ENCODE measurements around the gene PTGIS.

PTGIS gene

DNA sequence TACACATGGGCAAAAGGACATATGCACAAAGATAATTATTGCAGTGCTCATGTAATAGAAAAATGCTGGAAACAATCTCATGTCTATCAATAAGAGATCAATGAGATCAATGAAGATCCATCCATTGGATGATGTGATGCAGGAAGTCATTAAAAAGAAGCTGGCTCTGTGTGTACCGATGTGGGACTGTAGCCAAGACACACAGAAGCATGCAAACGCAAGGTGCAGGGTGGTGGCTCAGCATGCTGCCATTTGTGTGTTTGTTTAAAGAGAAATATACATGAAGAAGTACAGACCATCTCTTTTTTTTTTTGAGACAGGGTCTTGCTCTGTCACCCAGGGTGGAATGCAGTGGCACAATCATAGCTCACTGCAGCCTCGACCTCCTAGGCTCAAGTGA, 52.4 kb downstream of the PTGIS start:
- no peak for DNase-seq
- in situ Hi-C loops (cut with MboI; ENCODE audit: low pct_unique_long_range_greater_than_20kb, low sequenced_read_pairs) = loop anchor here (25.0 kb wide), 1 partner anchor 178 kb away; no protein-coding TSS in a partner anchor

DNA sequence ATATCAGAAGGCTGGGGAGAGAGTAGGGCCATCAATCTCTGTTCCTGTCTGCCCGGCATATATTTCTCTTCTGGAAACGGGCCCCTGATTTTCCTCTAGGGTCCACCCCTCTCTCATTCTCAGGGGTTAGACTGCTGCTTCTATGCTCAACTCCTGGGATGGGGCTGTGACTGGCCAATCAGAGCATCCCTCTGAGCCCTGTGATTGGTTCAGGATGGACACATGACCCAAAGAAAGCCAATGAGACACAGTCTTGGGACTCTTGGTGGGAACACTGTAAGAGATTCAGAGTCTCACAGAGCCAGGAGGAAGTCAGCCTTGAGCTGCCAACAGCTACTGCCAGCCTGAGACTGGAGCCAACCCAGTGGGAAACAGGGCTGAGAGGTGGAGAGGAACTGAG, 54.4 kb downstream of the PTGIS start:
- in situ Hi-C loops (cut with MboI; ENCODE audit: low pct_unique_long_range_greater_than_20kb, low sequenced_read_pairs) = loop anchor here (25.0 kb wide), 1 partner anchor 176 kb away; no protein-coding TSS in a partner anchor
- DNase-seq = no peak

DNA sequence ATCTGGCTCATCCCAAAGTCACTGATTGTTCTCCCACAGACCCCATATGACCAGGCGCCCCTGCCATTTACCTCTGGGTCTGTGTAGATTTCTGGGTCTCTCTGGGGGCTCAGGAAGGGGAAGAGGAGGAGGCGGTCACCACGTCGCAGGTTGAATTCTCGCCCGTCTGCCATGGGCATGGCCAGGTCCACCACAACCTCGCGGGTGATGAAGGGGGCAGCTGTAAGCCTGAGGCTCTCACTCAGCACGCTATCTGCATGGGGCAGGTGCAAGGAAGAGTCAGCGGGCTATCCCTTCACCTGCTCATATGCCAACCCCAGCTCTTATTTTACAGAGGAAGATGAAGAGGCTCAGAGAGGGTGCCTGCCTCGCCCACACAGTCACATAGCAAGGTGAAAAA, 54.9 kb downstream of the PTGIS start:
- no peak for DNase-seq
- in situ Hi-C loops (cut with MboI; ENCODE audit: low pct_unique_long_range_greater_than_20kb, low sequenced_read_pairs) = loop anchor here (25.0 kb wide), 1 partner anchor 176 kb away; no protein-coding TSS in a partner anchor

DNA sequence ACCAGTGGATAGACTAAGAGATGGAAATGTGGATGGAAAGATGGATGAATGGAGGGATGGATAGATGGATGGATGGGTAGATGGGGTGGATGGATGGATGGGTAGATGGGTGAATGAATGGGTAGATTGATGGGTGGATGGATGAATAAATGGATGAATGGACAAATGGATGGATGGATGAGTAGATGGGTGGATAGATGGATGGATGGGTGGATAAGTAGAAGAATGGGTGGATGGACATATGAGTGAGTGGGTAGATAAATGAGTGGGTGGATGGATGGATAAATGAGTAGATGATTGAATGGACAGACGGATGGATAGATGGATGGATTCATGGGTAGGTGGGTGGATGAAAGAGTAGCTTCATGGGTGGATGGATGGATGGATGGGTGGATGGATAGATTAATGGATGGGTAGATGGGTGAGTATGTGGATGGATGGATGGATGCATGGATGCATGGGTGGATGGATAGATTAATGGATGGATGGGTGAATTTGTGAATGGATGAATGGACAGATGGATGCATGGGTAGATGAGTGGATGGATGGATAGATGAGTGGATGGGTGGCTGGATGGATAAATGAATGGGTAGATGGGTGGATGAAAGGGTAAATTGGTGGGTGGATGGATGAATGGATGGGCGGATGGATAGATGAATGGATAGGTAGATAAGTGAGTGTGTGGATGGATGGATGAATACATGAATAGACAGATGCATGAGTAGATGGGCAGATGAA, 56.0 kb downstream of the PTGIS start:
- in situ Hi-C loops (cut with MboI; ENCODE audit: low pct_unique_long_range_greater_than_20kb, low sequenced_read_pairs) = loop anchor here (25.0 kb wide), 1 partner anchor 175 kb away; no protein-coding TSS in a partner anchor
- no peak for DNase-seq

DNA sequence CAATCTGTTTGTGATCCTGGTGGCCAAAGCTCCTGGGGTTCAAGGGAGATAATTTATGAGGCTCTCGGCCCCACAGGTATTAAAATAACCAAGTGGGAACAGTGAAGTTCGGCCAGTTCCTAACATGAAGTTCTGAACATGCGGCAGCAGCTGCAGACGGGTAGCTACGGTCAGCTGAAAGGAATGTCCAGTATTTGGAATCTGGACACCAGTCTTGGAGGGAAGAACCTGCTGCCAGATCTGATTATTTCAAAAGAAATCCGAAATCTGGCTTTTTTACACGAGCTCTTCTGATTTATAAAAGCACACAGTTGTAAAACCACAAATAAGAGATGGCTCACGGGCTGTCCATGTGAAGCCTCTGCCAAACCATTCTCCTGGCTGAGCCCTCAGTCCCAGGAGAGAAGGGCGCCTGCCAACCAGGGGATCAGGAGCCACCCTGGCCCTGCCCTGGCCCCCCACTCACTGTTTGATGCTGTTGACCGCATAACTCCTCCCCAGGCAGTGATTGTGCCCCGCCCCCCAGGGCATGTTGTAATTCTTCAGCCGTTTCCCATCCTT, 57.3 kb downstream of the PTGIS start:
- no peak for DNase-seq
- in situ Hi-C loops (cut with MboI; ENCODE audit: low pct_unique_long_range_greater_than_20kb, low sequenced_read_pairs) = loop anchor here (25.0 kb wide), 1 partner anchor 173 kb away; no protein-coding TSS in a partner anchor

DNA sequence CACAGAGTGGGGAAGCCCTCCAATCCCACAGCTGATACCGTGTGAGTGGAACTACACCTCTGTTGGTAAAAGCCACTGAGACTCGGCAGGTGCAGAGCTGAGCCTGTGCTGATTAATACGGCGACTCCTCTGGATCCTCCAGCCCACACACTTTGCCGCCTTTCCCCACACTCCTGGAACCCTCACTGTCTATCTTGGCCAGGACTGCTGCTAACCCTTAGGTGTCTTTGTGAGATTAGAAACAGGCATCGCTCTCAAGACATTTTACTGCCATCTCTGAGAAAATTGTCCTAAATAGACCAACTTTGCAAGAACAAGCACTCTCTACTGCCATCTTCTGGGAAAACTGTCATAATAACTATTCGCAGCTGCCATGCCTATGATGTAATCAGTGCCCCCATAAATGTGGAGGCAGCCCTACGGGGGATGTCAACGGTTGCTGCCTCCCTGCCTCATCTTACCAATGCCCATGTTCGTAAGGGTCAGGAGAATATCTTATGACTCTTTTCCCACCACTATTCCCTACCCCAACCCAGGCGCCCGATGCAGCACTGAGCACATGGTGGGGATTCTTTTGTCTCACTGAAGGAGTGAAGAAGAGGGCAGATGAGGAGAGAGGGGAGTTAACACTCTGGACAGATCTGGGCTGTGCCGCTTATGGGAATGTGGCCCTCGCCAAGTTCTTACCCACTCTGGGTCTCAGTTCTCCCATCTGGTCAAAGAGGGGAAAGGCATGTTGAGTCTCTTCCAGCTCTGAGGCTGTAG, 59.3 kb downstream of the PTGIS start:
- peak; percentile 36 for DNase-seq
- in situ Hi-C loops (cut with MboI; ENCODE audit: low pct_unique_long_range_greater_than_20kb, low sequenced_read_pairs) = loop anchor here (25.0 kb wide), 1 partner anchor 171 kb away; no protein-coding TSS in a partner anchor

DNA sequence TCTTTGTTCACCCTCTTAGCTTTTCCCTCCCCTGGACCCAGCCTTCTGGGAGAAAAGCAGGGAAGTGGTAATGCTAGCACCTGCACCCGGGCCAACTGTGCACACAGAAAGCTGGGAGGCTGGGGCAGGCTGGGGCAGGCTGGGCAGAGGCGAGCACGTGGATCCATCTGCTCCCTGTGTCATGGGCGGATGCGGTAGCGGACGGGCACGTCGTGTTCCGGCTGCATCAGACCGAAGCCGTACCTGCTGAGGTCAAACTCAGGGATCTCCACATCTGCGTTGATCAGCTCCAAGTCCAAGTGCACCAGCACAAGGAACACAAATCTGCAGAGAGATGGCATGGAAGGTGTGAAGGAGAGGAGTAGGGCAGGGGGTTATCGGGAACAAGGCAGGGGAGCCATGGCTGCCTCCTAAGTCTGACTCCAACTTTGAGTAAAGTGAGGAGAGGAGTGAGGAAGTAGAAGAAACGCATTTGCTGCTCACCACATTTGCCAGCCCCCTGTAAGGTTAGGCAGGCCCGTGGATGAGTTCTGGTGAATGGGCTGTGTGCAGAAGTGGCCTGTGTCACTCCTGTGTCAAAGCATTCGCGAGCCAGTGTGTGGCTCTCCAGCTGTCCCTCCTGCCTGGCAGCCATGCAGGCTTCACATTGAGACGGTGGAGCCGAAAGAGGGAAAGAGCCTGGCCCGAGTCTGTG, 60.0 kb downstream of the PTGIS start:
- no peak for DNase-seq
- in situ Hi-C loops (cut with MboI; ENCODE audit: low pct_unique_long_range_greater_than_20kb, low sequenced_read_pairs) = loop anchor here (25.0 kb wide), 1 partner anchor 171 kb away; no protein-coding TSS in a partner anchor

DNA sequence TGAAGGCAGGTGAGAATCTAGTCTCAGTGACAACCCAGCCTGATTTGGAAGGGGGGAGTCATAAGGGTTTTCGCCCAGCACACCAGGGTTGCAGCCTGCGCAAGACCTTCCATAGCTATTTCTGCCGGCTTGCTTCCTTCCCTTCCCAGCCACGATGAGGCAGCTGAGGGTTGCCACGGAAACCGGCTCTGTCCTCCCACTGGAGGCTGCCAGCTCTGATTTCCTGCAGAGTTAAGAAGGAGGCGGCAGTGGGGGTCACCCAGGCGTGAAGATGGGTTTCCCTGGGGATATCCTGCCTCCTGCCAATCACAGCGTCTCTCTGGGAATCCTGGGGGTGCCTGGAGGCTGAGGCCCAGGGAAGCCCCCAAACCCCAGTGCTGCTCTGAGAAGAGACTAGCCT, 62.4 kb downstream of the PTGIS start:
- DNase-seq = peak; percentile 51
- in situ Hi-C loops (cut with MboI; ENCODE audit: low pct_unique_long_range_greater_than_20kb, low sequenced_read_pairs) = loop anchor here (25.0 kb wide), 1 partner anchor 168 kb away; no protein-coding TSS in a partner anchor

DNA sequence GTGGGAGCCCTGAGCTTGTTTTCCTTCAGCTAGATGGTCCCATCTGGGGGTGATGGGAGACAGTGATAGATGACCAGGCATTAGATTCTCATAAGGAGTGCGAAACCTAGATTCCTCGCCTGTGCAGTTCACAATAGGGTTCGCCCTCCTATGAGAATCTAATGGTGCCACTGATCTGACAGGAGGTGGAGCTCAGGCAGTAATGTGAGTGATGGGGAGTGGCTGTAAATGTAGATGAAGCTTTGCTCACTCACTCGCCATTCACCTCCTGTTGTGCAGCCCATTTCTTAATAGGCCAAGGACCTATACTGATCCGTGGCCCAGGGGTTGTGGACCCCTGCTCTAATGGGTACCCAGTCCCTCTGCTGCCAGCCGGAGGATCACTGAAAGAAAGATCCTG, 64.8 kb downstream of the PTGIS start:
- DNase-seq = no peak
- in situ Hi-C loops (cut with MboI; ENCODE audit: low pct_unique_long_range_greater_than_20kb, low sequenced_read_pairs) = loop anchor here (25.0 kb wide), 1 partner anchor 166 kb away; no protein-coding TSS in a partner anchor

DNA sequence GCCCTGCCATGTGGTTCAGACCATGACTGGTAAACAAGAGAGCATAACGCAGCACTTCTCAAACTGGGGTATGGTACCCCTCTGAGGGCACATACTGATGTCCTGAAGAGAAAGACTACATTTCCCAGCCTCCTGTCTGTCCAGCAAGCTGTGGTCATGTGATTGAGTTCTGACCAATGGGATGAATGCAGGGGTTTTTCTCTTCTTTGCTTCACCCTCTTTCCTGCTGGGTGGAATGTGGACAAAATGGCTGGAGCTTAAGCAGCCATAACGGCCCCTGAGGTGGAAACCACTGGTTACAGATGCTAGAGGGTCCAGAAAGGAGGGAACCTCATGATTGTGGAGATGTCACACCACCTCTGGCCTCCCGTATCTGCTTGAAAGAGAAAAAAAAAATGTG, 66.0 kb downstream of the PTGIS start:
- in situ Hi-C loops (cut with MboI; ENCODE audit: low pct_unique_long_range_greater_than_20kb, low sequenced_read_pairs) = loop anchor here (25.0 kb wide), 1 partner anchor 165 kb away; no protein-coding TSS in a partner anchor
- peak; percentile 20 for DNase-seq

DNA sequence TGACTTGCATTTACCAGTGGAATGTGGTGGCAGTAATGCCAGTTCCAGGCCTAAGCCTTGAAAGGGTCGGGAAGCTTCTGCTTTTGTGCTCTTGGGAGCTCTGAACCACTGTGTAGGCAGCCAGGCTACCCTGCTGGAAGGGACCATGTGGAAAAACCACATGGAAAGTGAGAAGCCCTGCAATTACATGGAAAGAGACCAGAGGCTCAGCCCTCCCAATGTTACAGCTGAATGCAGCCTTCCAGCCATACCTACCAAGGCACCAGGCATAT, 70.6 kb downstream of the PTGIS start:
- DNase-seq = no peak
- in situ Hi-C loops (cut with MboI; ENCODE audit: low pct_unique_long_range_greater_than_20kb, low sequenced_read_pairs) = no loop called here

DNA sequence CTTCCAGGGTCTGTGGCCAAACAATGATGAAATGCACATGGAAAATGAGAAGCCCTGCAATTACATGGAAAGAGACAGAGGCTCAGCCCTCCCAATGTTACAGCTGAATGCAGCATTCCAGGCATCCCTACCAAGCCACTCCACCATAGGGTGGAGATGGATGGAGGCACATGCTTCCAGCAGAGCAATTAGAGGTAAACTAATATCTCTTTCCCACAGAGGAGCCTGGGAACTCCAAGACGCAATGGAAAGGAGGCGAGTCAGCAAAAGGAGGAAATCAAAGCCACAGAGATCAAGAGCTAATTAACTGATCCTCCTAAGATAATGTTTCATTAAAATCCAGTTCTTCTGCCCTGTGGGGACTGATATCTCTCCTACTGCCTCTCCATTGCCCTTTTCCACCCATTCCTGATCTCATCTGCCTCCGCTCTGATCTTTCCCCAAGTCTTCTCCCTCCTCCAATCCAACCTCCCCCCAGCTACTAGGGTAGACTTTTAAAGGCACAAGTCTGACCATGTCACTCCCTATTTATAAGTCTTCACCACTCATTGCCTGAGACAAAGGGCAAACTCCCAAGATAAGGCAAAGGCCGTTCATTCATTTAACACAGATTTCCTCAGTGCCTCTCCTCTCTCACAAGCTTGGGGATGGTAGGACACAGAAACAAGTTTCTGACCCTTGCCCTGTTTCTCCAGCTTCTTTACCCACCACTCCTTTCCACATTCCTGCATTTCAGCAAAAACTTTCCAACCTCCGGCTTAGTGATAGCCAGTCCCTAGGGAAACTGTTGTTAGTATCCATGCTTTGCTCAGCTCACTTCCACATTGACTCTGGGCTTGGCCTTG, 71.2 kb downstream of the PTGIS start:
- DNase-seq = no peak
- in situ Hi-C loops (cut with MboI; ENCODE audit: low pct_unique_long_range_greater_than_20kb, low sequenced_read_pairs) = no loop called here

DNA sequence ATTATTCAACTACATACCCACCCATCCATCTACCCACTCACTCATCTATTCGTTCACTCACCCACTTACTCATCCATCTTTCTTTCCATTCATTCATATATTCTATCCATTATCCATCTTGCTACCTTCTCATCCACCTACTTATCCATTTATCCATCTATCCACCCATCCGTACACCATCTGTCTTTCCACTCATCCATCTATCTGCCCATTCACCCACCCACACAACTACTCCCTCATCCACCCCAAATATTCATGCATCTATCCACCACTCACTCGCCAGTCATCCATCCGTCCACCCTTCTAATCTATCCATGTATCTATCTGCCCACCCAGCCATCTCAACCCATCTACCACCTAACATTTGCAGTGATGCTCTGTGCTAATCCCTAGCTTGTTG, 71.9 kb downstream of the PTGIS start:
- in situ Hi-C loops (cut with MboI; ENCODE audit: low pct_unique_long_range_greater_than_20kb, low sequenced_read_pairs) = no loop called here
- no peak for DNase-seq

DNA sequence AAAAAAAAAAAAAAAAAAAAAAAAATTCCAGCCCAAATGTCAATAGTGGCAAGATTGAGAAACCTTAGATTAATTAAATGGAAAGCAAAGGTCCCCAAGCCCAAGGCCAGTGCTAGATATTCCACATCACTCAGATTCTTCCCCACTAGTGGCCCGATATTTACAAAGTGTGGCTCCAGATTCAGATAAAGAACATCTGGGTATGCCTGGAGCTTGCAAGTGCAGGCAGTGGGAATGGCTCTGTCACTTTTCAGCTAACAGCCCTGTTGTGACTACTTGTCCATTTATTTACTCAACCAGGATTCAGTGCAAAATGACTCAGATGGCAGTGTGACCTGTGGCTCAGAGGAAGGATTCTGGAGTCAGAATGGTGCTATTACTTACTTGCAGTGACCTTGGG, 77.2 kb downstream of the PTGIS start:
- in situ Hi-C loops (cut with MboI; ENCODE audit: low pct_unique_long_range_greater_than_20kb, low sequenced_read_pairs) = no loop called here
- no peak for DNase-seq

DNA sequence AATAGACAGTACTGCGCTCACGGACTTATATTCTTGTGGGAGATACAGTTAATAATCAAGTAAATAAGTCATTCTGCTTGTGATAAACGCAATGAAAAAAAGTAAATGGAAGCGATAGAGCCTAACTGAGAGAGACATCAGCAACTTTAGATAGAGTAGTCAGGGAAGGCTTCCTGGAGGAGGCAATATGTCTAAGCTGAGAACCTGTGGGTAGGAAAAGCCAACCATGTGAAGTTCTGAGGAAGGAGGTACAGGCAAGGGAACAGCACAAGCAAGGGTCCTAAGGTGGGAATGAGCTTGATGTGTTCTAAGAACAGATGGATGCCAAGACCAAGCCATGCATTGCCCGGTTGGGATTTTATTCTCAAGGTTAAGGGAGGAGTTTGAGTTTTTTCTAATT, 78.2 kb downstream of the PTGIS start:
- in situ Hi-C loops (cut with MboI; ENCODE audit: low pct_unique_long_range_greater_than_20kb, low sequenced_read_pairs) = no loop called here

DNA sequence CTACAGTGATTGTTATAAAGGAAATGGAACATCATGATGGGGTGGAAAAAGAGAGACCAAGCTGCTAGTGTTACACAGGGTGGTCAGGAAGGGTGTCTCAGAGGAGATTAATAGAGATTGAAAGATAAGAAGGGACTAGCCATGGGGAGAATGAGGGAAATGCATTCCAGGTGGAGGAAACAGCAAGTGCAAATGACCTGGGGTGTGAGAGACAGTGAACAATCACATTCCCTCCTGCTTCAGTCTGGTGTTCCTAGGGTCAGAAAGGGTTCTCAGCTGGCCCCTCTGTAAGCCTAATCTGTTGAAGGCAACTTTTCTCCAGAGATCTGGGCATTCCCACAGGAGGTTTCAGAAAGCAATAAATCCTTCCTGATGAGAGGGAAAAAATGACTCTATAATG, 81.9 kb downstream of the PTGIS start:
- no peak for DNase-seq
- in situ Hi-C loops (cut with MboI; ENCODE audit: low pct_unique_long_range_greater_than_20kb, low sequenced_read_pairs) = no loop called here

More for the DNA sequence above, 78.2 kb downstream of the PTGIS start:
- no peak for DNase-seq

DNA sequence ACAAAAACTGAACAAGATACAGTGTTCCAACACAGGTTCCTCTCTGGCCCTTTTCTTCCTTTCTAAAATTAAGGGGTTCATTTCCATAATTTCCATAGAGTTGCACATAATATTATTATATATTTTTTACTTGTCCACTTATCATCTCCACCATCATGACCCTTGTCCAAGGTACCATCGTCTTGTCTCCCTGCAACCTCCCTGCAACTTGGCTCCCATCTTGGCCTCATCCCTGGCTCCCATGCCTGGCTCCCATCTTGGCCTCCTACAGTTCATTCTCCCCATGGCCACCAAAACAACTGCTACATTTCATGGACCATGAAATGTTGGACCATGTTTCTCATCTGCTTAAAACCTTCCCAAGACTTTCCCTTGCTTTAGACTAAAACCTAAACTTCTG, 82.4 kb downstream of the PTGIS start:
- in situ Hi-C loops (cut with MboI; ENCODE audit: low pct_unique_long_range_greater_than_20kb, low sequenced_read_pairs) = no loop called here
- DNase-seq = no peak
